ENCODE data around the gene TST. TPM values are rescaled to one million over a fixed set of nuclear protein-coding genes. Genes with fewer than 3 reads are reported as not detected.

TST gene
- total and polyA plus RNA-seq, 9 of the 15 experiments (the other 6 are each of a cell fraction or from before 2014, with no cell fraction given), result 1.4 to 26.9 (median 12.4) TPM

DNA sequence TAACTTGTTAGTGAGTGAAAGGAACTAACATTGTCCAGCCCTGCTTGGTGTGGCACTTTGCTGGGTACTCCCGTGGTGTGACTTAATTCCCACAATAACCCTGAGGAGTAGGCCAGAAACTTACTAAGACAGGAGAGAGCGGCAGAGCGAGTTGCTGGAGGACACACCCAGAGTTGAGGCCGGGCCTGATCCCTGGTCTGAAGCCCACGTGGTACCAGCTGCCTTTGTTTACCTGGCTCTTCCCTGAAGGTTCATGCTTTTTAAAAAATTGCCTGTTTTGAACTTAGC is 889 bp upstream of the TST start (continued):
- TF ChIP-seq, protein P1, sequence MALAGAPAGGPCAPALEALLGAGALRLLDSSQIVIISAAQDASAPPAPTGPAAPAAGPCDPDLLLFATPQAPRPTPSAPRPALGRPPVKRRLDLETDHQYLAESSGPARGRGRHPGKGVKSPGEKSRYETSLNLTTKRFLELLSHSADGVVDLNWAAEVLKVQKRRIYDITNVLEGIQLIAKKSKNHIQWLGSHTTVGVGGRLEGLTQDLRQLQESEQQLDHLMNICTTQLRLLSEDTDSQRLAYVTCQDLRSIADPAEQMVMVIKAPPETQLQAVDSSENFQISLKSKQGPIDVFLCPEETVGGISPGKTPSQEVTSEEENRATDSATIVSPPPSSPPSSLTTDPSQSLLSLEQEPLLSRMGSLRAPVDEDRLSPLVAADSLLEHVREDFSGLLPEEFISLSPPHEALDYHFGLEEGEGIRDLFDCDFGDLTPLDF (CRISPR knock-in tag; IDR thresholded peaks at IDR 0.05), result no peak
- 0 out of 2 replicates have a peak, but pooled peaks have one; percentile 14 for TF ChIP-seq NKRF (IDR thresholded peaks at IDR 0.05; ENCODE audit: borderline replicate concordance)
- no peak for TF ChIP-seq TSC22D4 (tag; IDR thresholded peaks at IDR 0.05)

GRCh38 chr22:37018815-37019308 is 385 bp downstream of the TST start:
- in situ Hi-C loops (cut with MboI), result no loop called here
- no peaks in the 10 kb centered on the region for H3K9me3 ChIP-seq (replicated peaks; ENCODE audit: control insufficient read depth, insufficient read depth, low read depth, low read length)
- H3K9me1 ChIP-seq (ENCODE audit: control insufficient read depth, insufficient read depth, low read length), result peaks cover 2% of the 10 kb centered on the region
- FAIRE-seq, result no peak
- peak overlapping the region; percentile 70; the same call in 1 of the 2 replicates for H2AFZ ChIP-seq (ENCODE audit: low read depth, low read length)
- WGBS (ENCODE audit: insufficient coverage, low coverage, missing lambda C conversion rate), result 0% methylated on average over 6 of the region's 35 CpGs
- ChIA-PET CTCF (ENCODE audit: low intra/inter-chr PET ratio) (no interaction called here), POLR2A (interaction anchor here (0.6 to 1.3 kb wide), 5 partner anchors 10 to 54 kb away, joined by 3 to 6 read pairs (median 3); no protein-coding TSS in a partner anchor)
- ATAC-seq, result peak; percentile 26
- H3K9ac ChIP-seq (ENCODE audit: insufficient read depth in 1 of 2, low read depth in 2 of 2, low read length in 2 of 2), result peak overlapping the region; percentile 83 to 95
- peak overlapping the region; percentile 90 for H3K4me3 ChIP-seq
- peak overlapping the region; percentile 87 for H3K27ac ChIP-seq (ENCODE audit: extremely low read depth, low read depth, low read length)
- peaks cover 52% of the 10 kb centered on the region for H3K79me2 ChIP-seq (ENCODE audit: control insufficient read depth, insufficient read depth, low read length)
- H4K20me1 ChIP-seq (replicated peaks; ENCODE audit: control insufficient read depth, insufficient read depth, low read length), result peaks cover 6% of the 10 kb centered on the region
- H3K27me3 ChIP-seq (ENCODE audit: control insufficient read depth in 2 of 2, insufficient read depth in 2 of 2, low read length in 2 of 2), result no peaks in the 10 kb centered on the region
- H3K36me3 ChIP-seq (ENCODE audit: control insufficient read depth, insufficient read depth, low read length), result peaks cover 33% of the 10 kb centered on the region; the same call in 2 of the 3 replicates
- peaks cover 29 to 49% of the 10 kb centered on the region in 2 experiments; a peak in 4 of 5 replicates for H3K4me1 ChIP-seq (replicated peaks in 1 of 2; ENCODE audit: control insufficient read depth in 2 of 2, insufficient read depth in 2 of 2, low read length in 2 of 2)
- TSS peak; percentile 67 for BruUV-seq (replicated peaks)
- DNase-seq (ENCODE audit: extremely low read depth in 1 of 4, low spot score in 3 of 4), result peak in 3 of 4 experiments; percentile 38 to 54 (median 54)
- peak overlapping the region; percentile 76 for H3K4me2 ChIP-seq (ENCODE audit: insufficient read depth, low read length)
- intact Hi-C loops (cut with micrococcal nuclease), result no loop called here
- TF ChIP-seq ZBTB11 (CRISPR knock-in tag; IDR thresholded peaks at IDR 0.05) (no peak), GABPA (tag; conservative IDR thresholded peaks at IDR 0.05; ENCODE audit: low read depth) (0 out of 2 replicates have a peak, but pooled peaks have one; percentile 8), ARID2 (IDR thresholded peaks at IDR 0.05) (no peak), L3MBTL2 (IDR thresholded peaks at IDR 0.05) (0 out of 2 replicates have a peak, but pooled peaks have one; percentile 36), FOXM1 (IDR thresholded peaks at IDR 0.05; ENCODE audit: low read depth) (no peak), FOXM1 (CRISPR knock-in tag; IDR thresholded peaks at IDR 0.05; ENCODE audit: low read depth) (no peak), KDM5B (IDR thresholded peaks at IDR 0.05; ENCODE audit: insufficient replicate concordance, low read depth, low read length) (peak; percentile 3), CTBP1 (IDR thresholded peaks at IDR 0.05; ENCODE audit: borderline replicate concordance) (peak; percentile 64; the same call in 1 of the 2 replicates), RBBP5 (IDR thresholded peaks at IDR 0.05; ENCODE audit: borderline replicate concordance, insufficient read depth, low read length, poor library complexity, severe bottlenecking) (peak; percentile 63), PHF20 (IDR thresholded peaks at IDR 0.05; ENCODE audit: partially characterized antibody) (peak; percentile 26), NRF1 (conservative IDR thresholded peaks at IDR 0.05 in 1 of 2, IDR thresholded peaks at IDR 0.05 in 1 of 2) (peak; percentile 55 to 60)

Data from K562 (cell line).